Cardiac muscle cell (in vitro differentiated cells and primary cell): ENCODE data around the gene ADGRA1. TPM values are rescaled to one million over a fixed set of nuclear protein-coding genes. Genes with fewer than 3 reads are reported as not detected.

Experiments
- DNase-seq, 2 donors: peaks; one replicate each; pipeline versions ENCODE4 v3.0.0 to v3.0.0-alpha.2; 2010 to 2017; ENCODE audit warnings: low read depth in 1 of 2, low spot score in 1 of 2
- H3K27ac ChIP-seq: fragments of 200-600 bp; sonication (generic); 2 replicates; pipeline ENCODE4 v1.5.1; 2016
- H3K27me3 ChIP-seq: fragments of 200-600 bp; sonication (generic); 2 replicates; pipeline ENCODE4 v1.6.0; 2016; ENCODE audit warnings: control low read depth
- H3K36me3 ChIP-seq: fragments of 200-600 bp; sonication (generic); 2 replicates; pipeline ENCODE4 v1.5.1; 2016; ENCODE audit warnings: control low read depth
- H3K4me1 ChIP-seq: fragments of 200-600 bp; sonication (generic); 2 replicates; pipeline ENCODE4 v1.8.1; 2017; ENCODE audit warnings: low read depth, mild to moderate bottlenecking, mixed run types
- H3K4me3 ChIP-seq: fragments of 200-600 bp; sonication (generic); 2 replicates; pipeline ENCODE4 v1.5.1; 2016; ENCODE audit warnings: mild to moderate bottlenecking
- H3K9me3 ChIP-seq: fragments of 200-600 bp; sonication (generic); 2 replicates; pipeline ENCODE4 v1.5.1; 2017; ENCODE audit warnings: low read depth, mild to moderate bottlenecking, control low read depth
- CTCF ChIP-seq: IDR thresholded peaks from 2 replicates; pipeline ENCODE4 v1.5.1; 2012; ENCODE audit warnings: low read depth, mild to moderate bottlenecking, low read length
- polyA plus RNA-seq: library from polyadenylated mRNA; unstranded; fragments of >200 nt; fragmentation: Nextera tagmentation; extraction: Ambion mirVana; gene quantifications from 2 replicates; pipeline ENCODE4 v1.2.1, GENCODE V29; 2016
- total RNA-seq: library from RNA; depleted of rRNA; stranded (reverse); fragments of >200 nt; gene quantifications from 2 replicates; pipeline ENCODE4 v1.2.3, GENCODE V29; 2016

The ADGRA1 gene
- total and polyA plus RNA-seq, 2 experiments from 2014 or later, result 0.24 to 0.67 TPM

DNA sequence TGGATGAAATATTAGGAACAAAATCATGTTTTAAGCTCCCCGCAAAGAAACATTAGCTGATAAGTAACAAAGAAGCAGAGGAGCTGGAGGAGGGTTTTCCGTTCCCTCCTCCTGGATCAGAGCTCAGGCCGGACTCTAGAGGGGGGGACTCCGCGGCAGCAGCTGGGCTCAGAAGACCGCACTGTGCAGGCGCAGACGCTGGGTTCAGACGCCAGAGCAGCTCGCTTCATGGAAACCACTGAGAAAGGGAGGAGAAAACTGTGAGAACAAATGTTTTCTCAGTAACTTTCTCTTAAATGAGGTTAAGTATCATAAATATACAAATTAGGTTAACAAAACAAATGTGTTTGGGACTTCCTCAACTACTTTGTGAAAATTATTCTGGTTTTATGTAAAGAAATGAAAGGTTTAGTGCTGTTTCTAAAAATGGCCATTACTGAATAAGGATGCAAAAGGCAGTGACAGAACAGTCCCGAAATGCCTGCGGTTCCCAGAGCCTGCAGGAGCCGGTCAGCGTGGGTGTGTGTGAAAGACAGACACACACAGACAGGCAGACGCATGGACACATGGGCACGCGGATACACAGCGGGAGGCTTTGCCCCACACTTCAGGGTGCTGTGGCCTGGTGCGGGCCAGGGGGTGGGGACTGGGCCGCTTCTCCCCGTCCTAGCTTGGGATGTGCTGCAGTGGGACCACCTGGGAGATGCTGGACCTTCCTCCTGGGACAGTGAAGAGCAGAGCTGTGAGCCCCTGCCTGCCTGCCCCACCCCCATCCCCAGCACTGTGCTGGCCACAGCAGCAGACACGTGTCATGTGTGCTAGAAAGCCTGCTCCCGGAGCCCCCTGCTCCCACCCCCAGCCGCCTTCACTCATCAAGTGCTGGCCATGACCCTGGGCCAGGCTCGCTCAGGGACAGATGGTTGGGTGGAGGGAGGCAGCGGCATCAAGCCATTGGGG is 20.3 kb upstream of the ADGRA1 start:
- no peak for TF ChIP-seq CTCF
- DNase-seq, result no peak
- no peaks in the 10 kb centered on the region for H3K9me3 ChIP-seq
- H3K27me3 ChIP-seq, result no peaks in the 10 kb centered on the region
- no peaks in the 10 kb centered on the region for H3K4me1 ChIP-seq
- H3K36me3 ChIP-seq, result no peaks in the 10 kb centered on the region
- H3K4me3 ChIP-seq, result no peak overlapping the region
- H3K27ac ChIP-seq, result no peak overlapping the region

DNA sequence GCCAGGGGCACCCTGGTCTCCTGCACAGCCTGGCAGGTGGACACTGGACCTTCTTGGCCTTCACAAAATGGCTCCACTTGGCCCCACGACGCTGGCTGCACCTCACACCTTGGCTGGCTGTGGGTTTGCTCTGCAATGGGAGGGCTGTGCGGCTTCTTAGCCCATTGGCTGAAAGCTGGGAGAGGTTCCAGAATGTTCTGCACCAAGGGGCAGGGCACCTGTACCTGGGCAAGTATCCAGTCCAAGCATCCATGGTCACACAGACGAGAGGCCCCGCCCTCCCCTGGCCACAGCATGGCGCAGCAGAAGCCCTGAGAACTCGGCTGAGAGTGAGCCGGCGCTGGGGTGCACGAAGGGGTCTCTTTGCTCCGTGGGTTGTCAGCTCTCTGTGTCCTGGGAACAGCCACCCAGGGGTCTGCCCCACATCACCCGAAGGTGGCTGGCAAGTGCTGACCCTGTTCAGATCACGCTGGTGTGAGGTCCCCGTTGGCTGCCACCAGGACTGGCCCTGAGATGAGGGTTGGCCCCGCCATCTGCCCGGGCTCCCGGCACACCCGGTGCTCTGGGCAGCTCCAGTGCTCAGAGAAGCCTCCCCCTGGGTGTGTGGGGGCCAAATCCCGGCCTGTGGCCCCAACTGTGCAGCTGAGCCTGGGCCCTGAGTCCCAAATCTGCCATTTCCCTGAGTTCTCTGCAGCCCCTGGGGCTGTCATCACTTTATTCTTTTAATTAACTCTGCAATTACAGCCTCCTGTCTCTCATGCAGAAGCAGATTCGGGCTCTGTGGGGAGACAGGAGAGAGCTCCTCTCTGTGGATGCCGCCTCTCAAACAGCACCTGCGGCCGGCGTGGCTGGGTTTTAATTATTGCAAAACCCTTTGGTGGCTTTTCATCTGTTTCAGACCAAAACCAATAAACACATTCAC is 19.4 kb upstream of the ADGRA1 start:
- H3K27ac ChIP-seq, result no peak overlapping the region

DNA sequence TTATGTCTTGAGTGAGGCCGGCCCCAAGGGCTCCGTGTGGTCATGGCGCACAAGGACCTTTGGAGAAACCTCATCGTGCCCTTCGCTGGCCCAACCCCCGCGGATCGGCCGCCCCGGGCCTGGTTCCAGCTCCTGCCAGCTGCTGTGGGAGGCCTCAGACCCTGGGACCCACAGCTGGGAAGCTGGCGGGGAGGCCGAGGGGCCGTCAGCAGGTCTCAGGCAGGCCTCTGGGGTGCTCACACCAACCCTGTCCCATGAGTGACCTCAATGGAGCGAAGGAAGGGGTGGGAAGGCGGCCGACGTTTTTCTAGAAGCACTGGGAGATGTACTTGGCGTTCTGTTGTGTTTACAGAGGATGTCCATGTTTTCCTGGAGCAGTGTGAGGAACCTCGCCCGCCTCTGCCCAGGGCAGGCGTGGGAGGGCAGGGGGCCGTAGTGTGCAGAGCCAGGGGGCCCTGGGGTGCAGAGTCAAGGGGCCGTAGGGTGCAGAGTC is 18.6 kb upstream of the ADGRA1 start:
- Histone ChIP-seq H3K27me3 (no peaks in the 10 kb centered on the region), H3K4me1 (no peaks in the 10 kb centered on the region), H3K36me3 (no peaks in the 10 kb centered on the region), H3K9me3 (no peaks in the 10 kb centered on the region), H3K4me3 (no peak overlapping the region), H3K27ac (no peak overlapping the region)
- DNase-seq, result no peak
- no peak for TF ChIP-seq CTCF

More for the DNA sequence above, 19.4 kb upstream of the ADGRA1 start:
- H3K27me3 ChIP-seq, result no peaks in the 10 kb centered on the region
- no peaks in the 10 kb centered on the region for H3K4me1 ChIP-seq
- H3K36me3 ChIP-seq, result no peaks in the 10 kb centered on the region
- H3K4me3 ChIP-seq, result no peak overlapping the region
- no peak for TF ChIP-seq CTCF
- no peaks in the 10 kb centered on the region for H3K9me3 ChIP-seq
- DNase-seq, result no peak

GRCh38 chr10:133070405-133070804 is 17.3 kb upstream of the ADGRA1 start:
- Histone ChIP-seq H3K4me3 (no peak overlapping the region), H3K9me3 (no peaks in the 10 kb centered on the region), H3K36me3 (no peaks in the 10 kb centered on the region), H3K4me1 (no peaks in the 10 kb centered on the region), H3K27me3 (no peaks in the 10 kb centered on the region), H3K27ac (no peak overlapping the region)
- no peak for DNase-seq
- no peak for TF ChIP-seq CTCF

DNA sequence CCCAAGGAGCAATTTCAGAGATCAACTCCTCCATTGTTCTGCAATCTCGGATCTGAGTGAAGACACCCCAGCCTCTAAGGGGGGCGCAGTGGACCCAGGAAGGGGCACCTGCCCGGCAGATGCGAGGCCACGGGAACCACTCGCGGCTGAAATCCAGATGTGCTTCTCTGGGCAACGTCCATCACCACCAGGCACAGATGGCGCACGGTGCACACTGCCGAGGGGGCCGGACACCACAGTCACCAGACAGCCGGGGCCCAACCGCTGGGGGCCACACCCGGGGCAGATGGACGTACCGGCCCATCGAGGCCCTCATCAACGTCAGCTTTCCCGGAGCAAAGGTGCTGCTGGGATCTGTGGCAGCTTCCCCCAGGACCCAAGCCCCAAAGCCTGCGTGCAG is 16.9 kb upstream of the ADGRA1 start:
- Histone ChIP-seq H3K4me3 (no peak overlapping the region), H3K9me3 (no peaks in the 10 kb centered on the region), H3K4me1 (no peaks in the 10 kb centered on the region), H3K36me3 (no peaks in the 10 kb centered on the region), H3K27me3 (no peaks in the 10 kb centered on the region), H3K27ac (no peak overlapping the region)
- TF ChIP-seq CTCF, result no peak
- no peak for DNase-seq
